ENCODE data around the gene ABLIM2.

- TF ChIP-seq EZH2 (IDR thresholded peaks at IDR 0.05; ENCODE audit: borderline replicate concordance, insufficient read depth, low read depth, low read length, poor library complexity, severe bottlenecking) = no peak
- no peak for TF ChIP-seq CTCF (IDR thresholded peaks at IDR 0.05)
Measured at GRCh38 chr4:8044699-8045098, 113.9 kb downstream of the ABLIM2 start.
